Fibroblast of mammary gland (primary cell): ENCODE results near the gene PERM1.

ENCODE experiments used
- DNase-seq: peaks from one replicate; pipeline ENCODE4 v3.0.0-alpha.2; 2010; ENCODE audit warnings: low read depth
- H3K4me3 ChIP-seq: 2 replicates; pipeline ENCODE4 v1.5.1; 2011; ENCODE audit warnings: low read depth, mild to moderate bottlenecking, low read length, moderate library complexity; ENCODE audit not compliant: control insufficient read depth
- TF ChIP-seq, protein P1 (sequence below): conservative IDR thresholded peaks from 2 replicates; pipeline ENCODE4 v1.5.1; 2011; ENCODE audit warnings: low read depth, low read length, inconsistent platforms; ENCODE audit not compliant: control insufficient read depth, insufficient read depth

The PERM1 gene

DNA sequence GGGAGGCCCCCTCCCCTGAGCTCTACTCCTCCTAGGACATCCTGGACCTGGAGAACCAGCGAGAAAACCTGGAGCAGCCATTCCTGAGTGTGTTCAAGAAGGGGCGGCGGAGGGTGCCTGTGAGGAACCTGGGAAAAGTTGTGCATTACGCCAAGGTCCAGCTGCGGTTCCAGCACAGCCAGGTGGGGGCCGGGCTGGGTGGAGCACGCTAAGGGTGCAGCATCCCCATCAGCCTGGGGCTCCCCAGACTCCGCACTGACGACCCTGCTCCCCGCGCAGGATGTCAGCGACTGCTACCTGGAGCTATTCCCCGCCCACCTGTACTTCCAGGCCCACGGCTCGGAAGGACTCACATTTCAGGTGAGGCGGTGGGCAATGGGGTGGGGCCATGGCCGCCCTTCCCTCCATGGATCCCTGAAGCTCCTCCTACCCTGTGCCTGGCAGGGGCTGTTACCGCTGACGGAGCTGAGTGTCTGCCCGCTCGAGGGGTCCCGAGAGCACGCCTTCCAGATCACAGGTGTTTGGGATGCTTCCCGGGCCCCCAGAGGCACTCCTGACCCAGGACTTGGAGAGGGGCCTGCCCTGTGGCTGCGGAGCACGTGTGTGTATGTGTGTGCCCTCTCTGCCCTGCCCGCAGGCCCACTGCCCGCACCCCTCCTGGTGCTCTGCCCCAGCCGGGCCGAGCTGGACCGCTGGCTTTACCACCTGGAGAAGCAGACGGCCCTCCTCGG is 11.5 kb downstream of the PERM1 start:
- DNase-seq = no peak
- H3K4me3 ChIP-seq = no peak overlapping the region
- TF ChIP-seq, protein P1, sequence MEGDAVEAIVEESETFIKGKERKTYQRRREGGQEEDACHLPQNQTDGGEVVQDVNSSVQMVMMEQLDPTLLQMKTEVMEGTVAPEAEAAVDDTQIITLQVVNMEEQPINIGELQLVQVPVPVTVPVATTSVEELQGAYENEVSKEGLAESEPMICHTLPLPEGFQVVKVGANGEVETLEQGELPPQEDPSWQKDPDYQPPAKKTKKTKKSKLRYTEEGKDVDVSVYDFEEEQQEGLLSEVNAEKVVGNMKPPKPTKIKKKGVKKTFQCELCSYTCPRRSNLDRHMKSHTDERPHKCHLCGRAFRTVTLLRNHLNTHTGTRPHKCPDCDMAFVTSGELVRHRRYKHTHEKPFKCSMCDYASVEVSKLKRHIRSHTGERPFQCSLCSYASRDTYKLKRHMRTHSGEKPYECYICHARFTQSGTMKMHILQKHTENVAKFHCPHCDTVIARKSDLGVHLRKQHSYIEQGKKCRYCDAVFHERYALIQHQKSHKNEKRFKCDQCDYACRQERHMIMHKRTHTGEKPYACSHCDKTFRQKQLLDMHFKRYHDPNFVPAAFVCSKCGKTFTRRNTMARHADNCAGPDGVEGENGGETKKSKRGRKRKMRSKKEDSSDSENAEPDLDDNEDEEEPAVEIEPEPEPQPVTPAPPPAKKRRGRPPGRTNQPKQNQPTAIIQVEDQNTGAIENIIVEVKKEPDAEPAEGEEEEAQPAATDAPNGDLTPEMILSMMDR = no peak

DNA sequence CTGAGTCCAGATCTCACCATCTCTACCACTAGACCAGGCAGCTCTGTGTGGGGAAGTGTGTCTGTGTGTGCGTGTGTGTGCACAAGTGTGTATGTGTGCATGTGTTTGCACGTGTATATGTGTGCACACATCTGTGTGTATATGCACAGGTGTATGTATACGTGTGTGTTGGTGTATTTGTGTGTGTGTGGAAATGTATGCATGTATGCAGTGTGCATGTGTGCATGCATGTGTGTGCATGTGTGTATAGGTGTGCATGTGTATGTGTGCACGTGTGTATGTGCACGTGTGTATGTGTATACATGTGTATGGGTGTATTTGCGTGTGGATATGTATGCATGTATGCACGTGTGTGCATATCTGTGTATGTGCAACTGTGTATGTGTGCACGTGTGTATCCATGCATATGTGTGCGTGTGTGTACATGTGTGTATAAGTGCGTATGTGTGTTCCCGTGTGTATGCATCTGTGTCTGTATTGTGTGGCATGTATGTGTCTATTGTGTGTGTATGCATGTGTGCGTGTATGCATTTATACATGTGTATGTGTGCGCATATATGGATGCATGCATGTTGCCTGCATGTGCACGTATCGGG is 12.5 kb downstream of the PERM1 start:
- no peak for DNase-seq
- H3K4me3 ChIP-seq = no peak overlapping the region
- TF ChIP-seq, protein P1 = no peak

DNA sequence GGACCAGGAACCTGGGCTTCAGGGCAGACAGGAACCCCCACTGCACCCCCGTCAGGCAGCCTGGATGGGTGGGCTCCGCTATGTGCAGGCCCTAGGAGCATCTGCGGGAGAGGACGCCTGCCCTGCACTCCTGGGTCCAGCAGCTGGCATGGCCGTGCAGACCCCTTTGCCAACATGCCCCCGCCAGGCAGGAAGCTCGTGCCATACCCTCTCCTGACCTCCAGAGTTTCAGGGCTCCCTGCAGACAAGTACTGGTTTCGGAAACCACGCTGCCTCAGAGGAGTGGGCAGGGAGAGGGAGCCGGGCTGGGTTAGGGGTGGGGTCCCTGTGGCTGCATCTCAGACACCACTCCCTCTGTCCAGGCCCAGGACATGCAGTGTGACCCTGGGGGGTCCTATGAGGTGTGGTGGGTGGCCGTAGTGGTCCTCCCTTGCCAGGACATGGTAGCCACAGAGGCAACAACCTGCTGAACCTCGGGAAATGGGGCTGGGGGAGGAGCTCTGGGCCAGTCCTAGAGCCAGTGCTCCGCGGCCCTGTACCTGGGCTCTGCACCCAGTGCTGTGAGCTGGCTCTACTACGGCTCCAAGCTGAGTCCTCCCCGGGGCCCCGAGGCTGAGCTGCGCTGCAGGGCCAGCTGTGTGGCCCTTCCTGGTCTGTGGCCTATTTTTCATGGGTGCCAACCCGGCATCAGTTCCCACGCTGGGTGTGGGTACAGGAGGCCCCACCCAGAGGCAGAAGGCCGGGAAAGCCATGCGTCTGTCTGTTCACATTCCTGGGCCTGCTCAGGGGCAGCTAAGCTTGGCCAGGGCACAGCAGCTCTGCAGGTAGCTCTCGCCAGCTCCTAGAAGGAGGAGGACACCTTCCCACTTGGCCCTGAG is 14.2 kb downstream of the PERM1 start:
- H3K4me3 ChIP-seq = no peak overlapping the region
- TF ChIP-seq, protein P1 = no peak

DNA sequence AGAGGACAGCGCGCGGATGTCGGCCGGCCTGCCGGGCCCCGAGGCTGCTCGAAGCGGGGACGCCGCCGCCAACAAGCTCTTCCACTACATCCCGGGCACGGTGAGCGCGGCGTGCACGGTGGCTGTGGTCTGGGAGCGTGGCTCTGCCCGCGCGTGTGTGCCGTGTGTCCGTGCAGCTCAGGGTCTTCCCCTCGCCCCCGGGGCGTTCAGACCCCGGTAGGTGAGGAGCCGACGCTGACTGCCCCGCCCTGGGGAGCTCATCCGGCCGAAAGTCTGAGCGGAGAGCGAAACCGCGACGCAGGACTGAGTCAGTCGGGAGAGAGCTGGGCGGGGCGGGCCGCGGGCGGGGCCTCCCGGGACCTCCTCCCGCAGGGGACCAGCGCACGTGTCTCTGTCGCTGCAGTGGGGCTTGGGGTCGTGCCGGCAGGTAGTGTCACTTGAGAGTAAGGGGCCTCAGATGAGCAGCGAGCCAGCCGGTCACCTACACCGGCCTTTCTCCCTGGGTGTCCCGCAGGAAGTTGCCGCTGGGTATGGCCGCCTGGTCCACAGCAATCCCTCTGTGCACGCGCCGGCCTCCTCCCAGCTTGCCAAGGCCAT is 15.1 kb downstream of the PERM1 start:
- peak overlapping the region; percentile 54 for H3K4me3 ChIP-seq
- DNase-seq = peak; percentile 52
- TF ChIP-seq, protein P1 = no peak

More for the DNA sequence above, 14.2 kb downstream of the PERM1 start:
- no peak for DNase-seq

DNA sequence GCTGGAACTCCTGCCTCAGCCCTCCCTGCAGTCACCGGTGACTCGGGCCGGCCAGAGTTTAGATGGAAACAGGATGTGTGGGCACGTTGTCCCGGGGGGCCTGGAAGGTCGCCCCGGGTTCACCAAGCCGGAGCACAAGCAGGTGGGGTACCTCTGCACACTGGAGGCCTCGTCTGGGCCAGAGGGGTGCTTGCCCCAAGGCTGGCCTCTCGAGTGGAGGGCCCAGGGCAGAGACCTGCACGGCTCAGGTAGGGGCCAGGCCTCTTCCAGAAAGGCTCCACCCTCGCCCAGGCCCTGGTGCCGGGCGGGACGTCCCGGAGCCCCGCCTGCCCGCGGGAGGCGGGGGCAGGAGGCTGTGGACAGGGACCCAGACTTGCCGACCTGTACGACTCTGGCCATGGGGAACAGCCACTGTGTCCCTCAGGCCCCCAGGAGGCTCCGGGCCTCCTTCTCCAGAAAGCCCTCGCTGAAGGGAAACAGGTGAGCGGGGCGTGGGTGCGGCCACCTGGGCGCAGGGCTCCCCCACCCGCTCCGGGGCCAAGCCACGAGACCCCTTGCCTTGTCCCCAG is 15.7 kb downstream of the PERM1 start, which contains the start of gene PLEKHN1:
PLEKHN1 (plus strand) TSS at position 348 of the 569 bp plus-strand sequence; CDS start at position 398, 50 bp downstream.
- H3K4me3 ChIP-seq = peak within 1 kb of the TSS; percentile 54
- TF ChIP-seq, protein P1 = no peak
- DNase-seq = peak; percentile 42
